ENCODE measurements around the gene ITPR1.

DNA sequence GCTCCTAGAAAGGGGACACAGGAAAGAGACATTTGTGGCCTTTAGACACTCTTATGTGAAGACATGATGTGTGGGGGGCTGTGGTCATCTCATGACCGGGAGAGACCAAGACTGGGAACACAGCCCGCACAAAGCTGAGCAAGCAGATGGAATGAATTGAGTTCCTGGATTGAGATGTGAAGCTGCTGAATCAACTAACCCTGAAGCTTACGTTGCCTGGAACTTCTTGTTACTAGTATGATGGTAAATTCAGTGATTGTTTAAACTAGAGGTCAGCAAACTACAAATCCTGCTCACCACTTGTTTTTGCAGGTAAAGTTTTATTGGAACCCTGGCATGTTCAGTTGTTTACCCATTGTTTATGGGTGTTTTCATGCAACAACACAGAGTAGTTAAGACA, 402.7 kb downstream of the ITPR1 start:
- TF ChIP-seq, protein P1, sequence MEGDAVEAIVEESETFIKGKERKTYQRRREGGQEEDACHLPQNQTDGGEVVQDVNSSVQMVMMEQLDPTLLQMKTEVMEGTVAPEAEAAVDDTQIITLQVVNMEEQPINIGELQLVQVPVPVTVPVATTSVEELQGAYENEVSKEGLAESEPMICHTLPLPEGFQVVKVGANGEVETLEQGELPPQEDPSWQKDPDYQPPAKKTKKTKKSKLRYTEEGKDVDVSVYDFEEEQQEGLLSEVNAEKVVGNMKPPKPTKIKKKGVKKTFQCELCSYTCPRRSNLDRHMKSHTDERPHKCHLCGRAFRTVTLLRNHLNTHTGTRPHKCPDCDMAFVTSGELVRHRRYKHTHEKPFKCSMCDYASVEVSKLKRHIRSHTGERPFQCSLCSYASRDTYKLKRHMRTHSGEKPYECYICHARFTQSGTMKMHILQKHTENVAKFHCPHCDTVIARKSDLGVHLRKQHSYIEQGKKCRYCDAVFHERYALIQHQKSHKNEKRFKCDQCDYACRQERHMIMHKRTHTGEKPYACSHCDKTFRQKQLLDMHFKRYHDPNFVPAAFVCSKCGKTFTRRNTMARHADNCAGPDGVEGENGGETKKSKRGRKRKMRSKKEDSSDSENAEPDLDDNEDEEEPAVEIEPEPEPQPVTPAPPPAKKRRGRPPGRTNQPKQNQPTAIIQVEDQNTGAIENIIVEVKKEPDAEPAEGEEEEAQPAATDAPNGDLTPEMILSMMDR (conservative IDR thresholded peaks at IDR 0.05 in 1 of 2, IDR thresholded peaks at IDR 0.05 in 1 of 2; ENCODE audit: extremely low read depth in 1 of 2, insufficient read depth in 1 of 2, low read depth in 1 of 2, low read length in 2 of 2) = no peak
- TF ChIP-seq EZH2 (IDR thresholded peaks at IDR 0.05; ENCODE audit: borderline replicate concordance, low read length) = no peak
